ENCODE data around the gene DOCK2.

The DOCK2 gene

DNA sequence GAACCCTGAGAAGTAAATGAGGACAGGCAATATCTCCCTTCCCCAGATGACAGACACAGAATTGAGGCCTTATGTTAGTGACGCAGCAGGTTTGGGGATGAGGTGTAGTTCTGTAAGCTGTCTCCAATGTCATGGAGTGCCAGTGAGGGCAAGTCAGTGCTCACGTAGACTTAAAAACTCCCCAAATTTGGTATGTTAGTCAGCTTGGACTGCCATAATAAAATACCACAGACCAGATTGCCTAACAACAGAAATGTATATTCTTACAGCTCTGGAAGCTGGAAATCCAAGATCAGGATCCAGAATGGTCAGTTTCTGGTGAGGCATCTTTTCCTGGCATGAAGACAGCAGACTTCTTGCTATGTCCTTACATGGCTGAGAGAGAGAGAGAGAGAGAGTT lies 483.5 kb downstream of the DOCK2 start:
- H3K27ac ChIP-seq, result no peak overlapping the region
- H3K4me3 ChIP-seq, result no peak overlapping the region
- no peak for TF ChIP-seq EZH2 (IDR thresholded peaks at IDR 0.05)
- TF ChIP-seq FOXP2 (optimal IDR thresholded peaks at IDR 0.05; ENCODE audit: control extremely low read depth, extremely low read length, insufficient read depth), result no peak
- no peak for TF ChIP-seq POLR2AphosphoS5 (IDR thresholded peaks at IDR 0.05; ENCODE audit: borderline replicate concordance, low read depth, low read length)
- no peaks in the 10 kb centered on the region for H3K9me3 ChIP-seq (ENCODE audit: low read depth, low read length)
- DNase-seq (ENCODE audit: low read depth, low spot score), result no peak
- no peak overlapping the region for H3K9ac ChIP-seq (ENCODE audit: insufficient read length)
- no peaks in the 10 kb centered on the region for H3K36me3 ChIP-seq (ENCODE audit: insufficient read depth, low read length)

DNA sequence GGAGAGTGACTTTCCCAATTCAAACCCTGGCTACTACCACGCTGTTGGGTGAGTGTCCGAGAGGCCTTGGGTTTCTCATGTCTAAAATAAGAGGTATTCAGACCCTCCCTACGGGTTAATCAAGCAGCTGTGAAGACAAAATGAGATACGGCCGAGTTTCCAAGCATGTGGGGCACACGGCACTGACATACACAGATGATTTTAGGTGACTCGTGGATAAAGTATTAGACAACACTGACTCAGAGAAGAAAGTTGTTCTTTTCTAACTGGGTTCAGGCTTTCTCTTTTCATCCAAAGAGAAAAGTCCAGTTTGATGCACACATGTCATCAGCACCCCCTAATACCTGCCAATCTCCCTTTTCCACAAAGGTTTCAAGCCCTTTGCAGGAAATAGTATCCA lies 484.2 kb downstream of the DOCK2 start:
- TF ChIP-seq POLR2AphosphoS5 (IDR thresholded peaks at IDR 0.05; ENCODE audit: borderline replicate concordance, low read depth, low read length) (no peak), EZH2 (IDR thresholded peaks at IDR 0.05) (no peak), FOXP2 (optimal IDR thresholded peaks at IDR 0.05; ENCODE audit: control extremely low read depth, extremely low read length, insufficient read depth) (no peak)
- 0 out of 2 replicates have a peak, but pooled peaks cover 3% of the 10 kb centered on the region for H3K9me3 ChIP-seq (ENCODE audit: low read depth, low read length)
- H3K27ac ChIP-seq, result no peak overlapping the region
- no peak overlapping the region for H3K4me3 ChIP-seq
- no peak for DNase-seq (ENCODE audit: low read depth, low spot score)
- no peak overlapping the region for H3K9ac ChIP-seq (ENCODE audit: insufficient read length)
- H3K36me3 ChIP-seq (ENCODE audit: insufficient read depth, low read length), result no peaks in the 10 kb centered on the region

DNA sequence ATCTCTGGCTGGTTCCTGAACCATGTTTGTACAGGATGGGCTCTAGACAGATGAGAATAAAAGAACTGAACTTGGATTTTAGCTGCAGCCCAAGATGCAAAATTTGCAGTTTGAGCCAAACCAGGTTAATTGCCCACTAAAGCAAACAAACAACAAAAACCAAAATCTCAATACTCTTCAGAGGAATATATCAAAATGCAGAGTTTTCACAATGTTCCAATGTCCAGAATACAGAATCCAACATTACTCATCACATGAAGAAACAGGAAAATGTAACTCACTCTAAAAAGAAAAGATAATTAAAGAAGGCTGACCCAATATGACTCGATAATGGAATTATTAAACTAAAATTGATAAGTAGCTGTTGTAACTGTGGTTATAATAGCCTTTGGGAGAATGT lies 489.0 kb downstream of the DOCK2 start:
- Histone ChIP-seq H3K9me3 (ENCODE audit: low read depth, low read length) (0 out of 2 replicates have a peak, but pooled peaks cover 5% of the 10 kb centered on the region), H3K36me3 (ENCODE audit: insufficient read depth, low read length) (no peaks in the 10 kb centered on the region), H3K27ac (no peak overlapping the region), H3K9ac (ENCODE audit: insufficient read length) (no peak overlapping the region), H3K4me3 (no peak overlapping the region)
- TF ChIP-seq POLR2AphosphoS5 (IDR thresholded peaks at IDR 0.05; ENCODE audit: borderline replicate concordance, low read depth, low read length) (no peak), EZH2 (IDR thresholded peaks at IDR 0.05) (no peak), FOXP2 (optimal IDR thresholded peaks at IDR 0.05; ENCODE audit: control extremely low read depth, extremely low read length, insufficient read depth) (no peak)
- no peak for DNase-seq (ENCODE audit: low read depth, low spot score)

DNA sequence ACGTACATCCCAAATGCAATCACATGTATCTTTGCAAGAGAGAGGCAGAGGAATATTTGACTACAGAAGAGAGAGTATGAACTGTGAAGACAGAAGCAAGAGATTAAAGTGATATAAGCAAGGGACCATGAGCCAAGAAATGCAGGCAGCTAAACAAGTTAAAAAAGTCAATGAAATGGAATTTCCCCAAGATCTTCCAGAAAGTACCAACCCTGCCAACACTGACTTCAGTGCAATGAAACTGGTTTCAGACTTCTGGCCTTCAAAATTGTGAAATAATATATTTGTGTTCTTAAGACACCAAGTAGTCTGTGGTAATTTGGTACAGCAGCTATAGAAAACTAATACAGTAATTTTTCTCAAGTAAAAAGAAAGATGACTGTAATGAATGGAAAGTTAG lies 489.6 kb downstream of the DOCK2 start:
- TF ChIP-seq POLR2AphosphoS5 (IDR thresholded peaks at IDR 0.05; ENCODE audit: borderline replicate concordance, low read depth, low read length) (no peak), FOXP2 (optimal IDR thresholded peaks at IDR 0.05; ENCODE audit: control extremely low read depth, extremely low read length, insufficient read depth) (no peak)
- H3K36me3 ChIP-seq (ENCODE audit: insufficient read depth, low read length), result no peaks in the 10 kb centered on the region
- 0 out of 2 replicates have a peak, but pooled peaks cover 5% of the 10 kb centered on the region for H3K9me3 ChIP-seq (ENCODE audit: low read depth, low read length)
- DNase-seq (ENCODE audit: low read depth, low spot score), result no peak
- no peak overlapping the region for H3K27ac ChIP-seq
- H3K4me3 ChIP-seq, result no peak overlapping the region
- H3K9ac ChIP-seq (ENCODE audit: insufficient read length), result no peak overlapping the region

DNA sequence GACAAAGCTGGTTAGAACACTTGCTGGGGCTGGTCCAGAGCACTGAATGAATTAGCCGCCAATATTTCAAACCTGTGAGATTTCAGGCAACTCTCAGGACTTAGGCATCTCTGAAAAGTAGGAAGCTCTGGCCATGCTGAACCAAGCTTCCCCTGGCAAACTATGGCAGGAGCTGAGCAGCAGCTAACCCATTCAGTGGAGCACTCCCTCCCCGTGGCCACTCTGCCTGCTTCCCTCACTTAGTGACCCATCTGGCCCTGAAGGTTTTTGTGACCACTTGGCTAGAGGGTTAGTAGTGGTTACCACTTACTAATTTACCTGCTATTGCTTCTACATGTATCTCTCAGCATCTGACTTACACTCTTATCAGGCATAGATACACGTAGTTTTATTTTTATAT lies 494.2 kb downstream of the DOCK2 start:
- H3K36me3 ChIP-seq (ENCODE audit: insufficient read depth, low read length), result no peaks in the 10 kb centered on the region
- TF ChIP-seq EZH2 (IDR thresholded peaks at IDR 0.05) (no peak), POLR2AphosphoS5 (IDR thresholded peaks at IDR 0.05; ENCODE audit: borderline replicate concordance, low read depth, low read length) (no peak), FOXP2 (optimal IDR thresholded peaks at IDR 0.05; ENCODE audit: control extremely low read depth, extremely low read length, insufficient read depth) (no peak)
- no peak overlapping the region for H3K27ac ChIP-seq
- H3K4me3 ChIP-seq, result no peak overlapping the region
- no peak for DNase-seq (ENCODE audit: low read depth, low spot score)
- no peak overlapping the region for H3K9ac ChIP-seq (ENCODE audit: insufficient read length)
- 0 out of 2 replicates have a peak, but pooled peaks cover 3% of the 10 kb centered on the region for H3K9me3 ChIP-seq (ENCODE audit: low read depth, low read length)

DNA sequence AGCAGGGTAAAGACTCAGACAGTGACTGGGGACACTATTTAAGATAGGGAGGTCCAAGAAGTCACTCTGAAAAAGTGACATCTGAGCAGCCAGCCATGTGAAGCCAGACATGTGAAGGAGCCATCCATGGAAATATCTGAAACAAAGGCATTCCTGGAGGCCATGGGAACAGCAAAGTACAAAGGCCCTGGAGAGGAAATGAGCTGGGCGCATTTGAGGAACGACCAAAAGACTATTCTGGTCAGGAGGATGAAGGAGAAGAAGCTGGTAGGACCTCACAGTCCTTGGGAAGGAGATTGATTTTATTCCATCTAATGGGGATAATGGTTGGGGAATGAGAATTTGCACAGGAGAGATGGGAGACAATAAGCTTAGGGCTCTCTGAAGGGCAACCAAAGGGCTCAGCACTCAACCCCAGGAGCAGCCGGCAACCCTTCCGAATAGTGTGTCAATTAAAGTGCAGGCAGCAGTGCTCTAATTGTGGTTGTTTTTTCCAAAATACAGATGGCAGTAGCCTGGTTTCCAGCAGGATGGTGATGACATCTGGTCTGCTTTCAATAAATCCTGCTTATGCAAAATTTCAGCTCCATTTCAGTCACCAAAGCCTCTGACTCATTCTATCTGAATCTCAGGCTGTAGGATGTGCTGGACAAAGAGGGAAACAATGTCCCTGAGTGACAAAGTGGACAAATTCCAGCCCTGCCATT lies 495.3 kb downstream of the DOCK2 start:
- Histone ChIP-seq H3K9me3 (ENCODE audit: low read depth, low read length) (no peaks in the 10 kb centered on the region), H3K9ac (ENCODE audit: insufficient read length) (no peak overlapping the region), H3K27ac (no peak overlapping the region), H3K36me3 (ENCODE audit: insufficient read depth, low read length) (no peaks in the 10 kb centered on the region), H3K4me3 (no peak overlapping the region)
- no peak for DNase-seq (ENCODE audit: low read depth, low spot score)
- TF ChIP-seq POLR2AphosphoS5 (IDR thresholded peaks at IDR 0.05; ENCODE audit: borderline replicate concordance, low read depth, low read length) (no peak), FOXP2 (optimal IDR thresholded peaks at IDR 0.05; ENCODE audit: control extremely low read depth, extremely low read length, insufficient read depth) (no peak), EZH2 (IDR thresholded peaks at IDR 0.05) (no peak)
